HEK293 (cell line): ENCODE results near the gene QPCTL.
A peak's percentile ranks its signal among the peaks of the same experiment; 100 is the strongest.

Experiments used
- ATF2 ChIP-seq: fragments of 450-650 bp; formaldehyde crosslinking; IDR thresholded peaks from 2 replicates; pipeline ENCODE4 v1.5.1; 2016; ENCODE audit warnings: missing biosample characterization, missing genetic modification characterization, low read depth
- GLI2 ChIP-seq: fragments of 450-650 bp; formaldehyde crosslinking; IDR thresholded peaks from 2 replicates; pipeline ENCODE4; 2017; ENCODE audit warnings: missing biosample characterization, missing genetic modification characterization, low read depth, borderline replicate concordance
- GLIS1 ChIP-seq: fragments of 450-650 bp; formaldehyde crosslinking; IDR thresholded peaks from 2 replicates; pipeline ENCODE4 v1.5.1; 2016; ENCODE audit warnings: missing biosample characterization, missing genetic modification characterization
- HIC1 ChIP-seq: fragments of 450-650 bp; formaldehyde crosslinking; IDR thresholded peaks from 2 replicates; pipeline ENCODE4 v1.5.1; 2016; ENCODE audit warnings: missing biosample characterization, missing genetic modification characterization
- KLF10 ChIP-seq: fragments of 450-650 bp; IDR thresholded peaks from 2 replicates; pipeline ENCODE4 v1.5.1; 2018; ENCODE audit warnings: missing biosample characterization, mild to moderate bottlenecking, missing genetic modification characterization
- KLF9 ChIP-seq: fragments of 450-650 bp; formaldehyde crosslinking; IDR thresholded peaks from 2 replicates; pipeline ENCODE4 v1.5.1; 2016; ENCODE audit warnings: missing biosample characterization, missing genetic modification characterization, low read depth
- REPIN1 ChIP-seq: fragments of 450-650 bp; formaldehyde crosslinking; IDR thresholded peaks from 2 replicates; pipeline ENCODE4 v1.5.1; 2017; ENCODE audit warnings: missing biosample characterization, missing genetic modification characterization, low read depth
- SETDB1 ChIP-seq: IDR thresholded peaks from one replicate; pipeline ENCODE4 v1.6.1; 2017; ENCODE audit warnings: mild to moderate bottlenecking, low read length, moderate library complexity, mixed read lengths; ENCODE audit not compliant: insufficient read length
- ZBTB26 ChIP-seq: fragments of 450-650 bp; formaldehyde crosslinking; optimal IDR thresholded peaks from 2 replicates; pipeline ENCODE3; 2016; ENCODE audit warnings: missing biosample characterization, mild to moderate bottlenecking, missing genetic modification characterization
- ZBTB48 ChIP-seq: fragments of 450-650 bp; formaldehyde crosslinking; IDR thresholded peaks from 2 replicates; pipeline ENCODE4 v1.5.1; 2016; ENCODE audit warnings: missing biosample characterization, missing genetic modification characterization
- ZNF148 ChIP-seq: fragments of 450-650 bp; formaldehyde crosslinking; IDR thresholded peaks from 2 replicates; pipeline ENCODE4 v1.5.0; 2017; ENCODE audit warnings: missing biosample characterization, missing genetic modification characterization, borderline replicate concordance
- ZNF155 ChIP-seq: fragments of 450-650 bp; formaldehyde crosslinking; IDR thresholded peaks from 2 replicates; pipeline ENCODE4 v1.5.1; 2016; ENCODE audit warnings: missing biosample characterization, missing genetic modification characterization
- ZNF174 ChIP-seq: fragments of 450-650 bp; formaldehyde crosslinking; IDR thresholded peaks from 2 replicates; pipeline ENCODE4 v1.5.0; 2017; ENCODE audit warnings: missing biosample characterization, mild to moderate bottlenecking, missing genetic modification characterization
- ZNF175 ChIP-seq: fragments of 450-650 bp; formaldehyde crosslinking; IDR thresholded peaks from 2 replicates; pipeline ENCODE4 v1.5.1; 2016; ENCODE audit warnings: missing biosample characterization, missing genetic modification characterization
- ZNF221 ChIP-seq: fragments of 450-650 bp; formaldehyde crosslinking; IDR thresholded peaks from 2 replicates; pipeline ENCODE4 v1.5.1; 2017; ENCODE audit warnings: missing biosample characterization, missing genetic modification characterization, borderline replicate concordance
- ZNF266 ChIP-seq: fragments of 450-650 bp; formaldehyde crosslinking; IDR thresholded peaks from 2 replicates; pipeline ENCODE4 v1.5.1; 2016; ENCODE audit warnings: missing biosample characterization, missing genetic modification characterization, low read depth
- ZNF324 ChIP-seq: fragments of 450-650 bp; formaldehyde crosslinking; IDR thresholded peaks from 2 replicates; pipeline ENCODE4 v1.5.1; 2016; ENCODE audit warnings: missing biosample characterization, missing genetic modification characterization
- ZNF391 ChIP-seq: fragments of 450-650 bp; formaldehyde crosslinking; IDR thresholded peaks from 2 replicates; pipeline ENCODE4 v1.5.1; 2016; ENCODE audit warnings: low read depth, missing biosample characterization, missing genetic modification characterization, borderline replicate concordance
- ZNF394 ChIP-seq: fragments of 450-650 bp; formaldehyde crosslinking; IDR thresholded peaks from 2 replicates; pipeline ENCODE4 v1.5.1; 2016; ENCODE audit warnings: missing biosample characterization, missing genetic modification characterization, mild to moderate bottlenecking, moderate library complexity, borderline replicate concordance
- ZNF426 ChIP-seq: fragments of 450-650 bp; formaldehyde crosslinking; IDR thresholded peaks from 2 replicates; pipeline ENCODE4 v1.5.1; 2017; ENCODE audit warnings: missing biosample characterization, missing genetic modification characterization, mild to moderate bottlenecking, inconsistent platforms, moderate library complexity
- ZNF514 ChIP-seq: fragments of 450-650 bp; formaldehyde crosslinking; IDR thresholded peaks from 2 replicates; pipeline ENCODE4 v1.5.1; 2016; ENCODE audit warnings: missing biosample characterization, missing genetic modification characterization
- ZNF549 ChIP-seq: fragments of 450-650 bp; IDR thresholded peaks from 2 replicates; pipeline ENCODE4 v1.5.1; 2018; ENCODE audit warnings: missing biosample characterization, missing genetic modification characterization, mild to moderate bottlenecking, inconsistent platforms, moderate library complexity
- ZNF561 ChIP-seq: fragments of 450-650 bp; IDR thresholded peaks from 2 replicates; pipeline ENCODE4 v1.5.1; 2018; ENCODE audit warnings: missing biosample characterization, missing genetic modification characterization, borderline replicate concordance
- ZNF580 ChIP-seq: fragments of 450-650 bp; formaldehyde crosslinking; IDR thresholded peaks from 2 replicates; pipeline ENCODE4 v1.5.1; 2016; ENCODE audit warnings: missing biosample characterization, missing genetic modification characterization
- ZNF621 ChIP-seq: fragments of 450-650 bp; formaldehyde crosslinking; IDR thresholded peaks from 2 replicates; pipeline ENCODE4 v1.5.1; 2017; ENCODE audit warnings: missing biosample characterization, missing genetic modification characterization
- ZNF639 ChIP-seq: fragments of 450-650 bp; formaldehyde crosslinking; IDR thresholded peaks from 2 replicates; pipeline ENCODE4 v1.5.1; 2016; ENCODE audit warnings: missing biosample characterization, missing genetic modification characterization
- ZNF654 ChIP-seq: fragments of 450-650 bp; formaldehyde crosslinking; IDR thresholded peaks from 2 replicates; pipeline ENCODE4 v1.5.1; 2016; ENCODE audit warnings: low read depth, missing biosample characterization, missing genetic modification characterization
- ZNF785 ChIP-seq: fragments of 450-650 bp; formaldehyde crosslinking; IDR thresholded peaks from 2 replicates; pipeline ENCODE4 v1.5.1; 2016; ENCODE audit warnings: missing biosample characterization, missing genetic modification characterization
- ZSCAN4 ChIP-seq: fragments of 450-650 bp; formaldehyde crosslinking; IDR thresholded peaks from 2 replicates; pipeline ENCODE4 v1.5.1; 2017; ENCODE audit warnings: missing biosample characterization, missing genetic modification characterization

The QPCTL gene

GRCh38 chr19:45645631-45646344, 46.7 kb upstream of the QPCTL start (continued):
- TF ChIP-seq HIC1 (tag by site-specific recombination), result no peak
- TF ChIP-seq ZBTB26, result no peak
- no peak; the same call in 1 of the 2 replicates for TF ChIP-seq ZNF394 (tag by site-specific recombination)
- no peak for TF ChIP-seq ZNF266 (tag by site-specific recombination)
- no peak for TF ChIP-seq ZNF175 (tag by site-specific recombination)
- 0 out of 2 replicates have a peak, but pooled peaks have one; percentile 14 for TF ChIP-seq ZNF391
- TF ChIP-seq ZSCAN4, result 0 out of 2 replicates have a peak, but pooled peaks have one; percentile 10
- TF ChIP-seq ZNF561 (tag by site-specific recombination), result peak; percentile 83
- no peak for TF ChIP-seq ZNF639 (tag by site-specific recombination)
- TF ChIP-seq ZNF148 (tag by site-specific recombination), result no peak
- TF ChIP-seq ZNF426 (tag by site-specific recombination), result no peak
- TF ChIP-seq GLIS1 (tag by site-specific recombination), result peak; percentile 51; the same call in 1 of the 2 replicates
- TF ChIP-seq ZBTB48 (tag by site-specific recombination), result peak; percentile 97
- no peak for TF ChIP-seq ZNF174 (tag by site-specific recombination)
- no peak for TF ChIP-seq SETDB1
- no peak for TF ChIP-seq ZNF221 (tag by site-specific recombination)
- TF ChIP-seq ZNF514 (tag by site-specific recombination), result no peak
- TF ChIP-seq KLF9 (tag by site-specific recombination), result peak; percentile 52; the same call in 1 of the 2 replicates
- peak; percentile 74; the same call in 1 of the 2 replicates for TF ChIP-seq KLF10 (tag by site-specific recombination)
- peak; percentile 94 for TF ChIP-seq ZNF580
- no peak for TF ChIP-seq ZNF654 (tag by site-specific recombination)
- TF ChIP-seq ZNF324 (tag by site-specific recombination), result peak; percentile 72; the same call in 1 of the 2 replicates
- no peak for TF ChIP-seq ATF2 (tag by site-specific recombination)
- no peak for TF ChIP-seq ZNF549 (tag by site-specific recombination)
- TF ChIP-seq ZNF155 (tag by site-specific recombination), result no peak
- no peak for TF ChIP-seq ZNF621
- TF ChIP-seq ZNF785 (tag by site-specific recombination), result no peak
- no peak for TF ChIP-seq GLI2
- no peak for TF ChIP-seq REPIN1 (tag by site-specific recombination)
